Trophoblast cell (in vitro differentiated cells and primary cell): ENCODE results near the gene DDX11.

Source experiments
- DNase-seq, 2 donors: peaks; one replicate each; pipeline ENCODE4 v3.0.0-alpha.2; 2016
- H2AFZ ChIP-seq: 2 replicates; pipeline ENCODE4 v1.6.1; 2013; ENCODE audit warnings: low read length, moderate library complexity, mild to moderate bottlenecking; ENCODE audit not compliant: insufficient read depth, poor library complexity
- H2AK5ac ChIP-seq: 2 replicates; pipeline ENCODE4 v1.6.1; 2013; ENCODE audit warnings: mild to moderate bottlenecking, low read length
- H2BK120ac ChIP-seq: 2 replicates; pipeline ENCODE4 v1.6.1; 2013; ENCODE audit warnings: low read length, mild to moderate bottlenecking, moderate library complexity; ENCODE audit not compliant: insufficient read depth, poor library complexity
- H2BK12ac ChIP-seq: 2 replicates; pipeline ENCODE4 v1.6.1; 2013; ENCODE audit warnings: mild to moderate bottlenecking, low read length, moderate library complexity
- H2BK5ac ChIP-seq: 2 replicates; pipeline ENCODE4 v1.6.1; 2013; ENCODE audit warnings: low read length, low read depth, moderate library complexity, mild to moderate bottlenecking; ENCODE audit not compliant: poor library complexity
- H3K14ac ChIP-seq: 2 replicates; pipeline ENCODE4 v1.6.1; 2013; ENCODE audit warnings: mild to moderate bottlenecking, low read length
- H3K18ac ChIP-seq: 2 replicates; pipeline ENCODE4 v1.6.1; 2013; ENCODE audit warnings: mild to moderate bottlenecking, low read length
- H3K23ac ChIP-seq: 2 replicates; pipeline ENCODE4 v1.6.1; 2013; ENCODE audit warnings: low read length
- H3K27ac ChIP-seq: 2 replicates; pipeline ENCODE4 v1.5.1; 2013; ENCODE audit warnings: low read depth, mild to moderate bottlenecking, inconsistent platforms, low read length, moderate library complexity
- H3K27me3 ChIP-seq: 2 replicates; pipeline ENCODE4 v1.6.1; 2013; ENCODE audit warnings: inconsistent platforms, mild to moderate bottlenecking, low read length, moderate library complexity; ENCODE audit not compliant: insufficient read depth
- H3K36me3 ChIP-seq, 2 experiments: 1 replicate in 1 of 2; 2 replicates in 1 of 2; pipeline ENCODE4 v1.6.1; 2013; ENCODE audit warnings: low read length in 2 of 2, mild to moderate bottlenecking in 2 of 2, moderate library complexity in 1 of 2; ENCODE audit not compliant: insufficient read depth in 2 of 2, control insufficient read depth in 1 of 2
- H3K4ac ChIP-seq: 2 replicates; pipeline ENCODE4 v1.6.1; 2013; ENCODE audit warnings: low read depth, mild to moderate bottlenecking, low read length, moderate library complexity
- H3K4me1 ChIP-seq, 2 experiments: 1 replicate in 1 of 2; 2 replicates in 1 of 2; pipeline ENCODE4 v1.6.1; 2013; ENCODE audit warnings: low read length in 2 of 2, mild to moderate bottlenecking in 2 of 2, moderate library complexity in 1 of 2; ENCODE audit not compliant: insufficient read depth in 2 of 2, control insufficient read depth in 1 of 2
- H3K4me2 ChIP-seq: 2 replicates; pipeline ENCODE4 v1.6.1; 2013; ENCODE audit warnings: inconsistent platforms, mild to moderate bottlenecking, low read length, moderate library complexity
- H3K4me3 ChIP-seq: 2 replicates; pipeline ENCODE4 v1.5.1; 2013; ENCODE audit warnings: mild to moderate bottlenecking, low read depth, low read length, inconsistent platforms
- H3K79me1 ChIP-seq: one replicate; pipeline ENCODE4 v1.6.1; 2013; ENCODE audit warnings: low read length
- H3K79me2 ChIP-seq: 2 replicates; pipeline ENCODE4 v1.6.1; 2013; ENCODE audit warnings: low read length, mild to moderate bottlenecking; ENCODE audit not compliant: control insufficient read depth, insufficient read depth, poor library complexity
- H3K9ac ChIP-seq: 2 replicates; pipeline ENCODE4 v1.6.1; 2013; ENCODE audit warnings: mild to moderate bottlenecking, low read length
- H3K9me3 ChIP-seq: 2 replicates; pipeline ENCODE4 v1.6.1; 2013; ENCODE audit warnings: low read depth, mild to moderate bottlenecking, control low read depth, inconsistent platforms, low read length; ENCODE audit not compliant: insufficient read depth
- H4K12ac ChIP-seq: 2 replicates; pipeline ENCODE4 v1.6.1; 2013; ENCODE audit warnings: low read depth, mild to moderate bottlenecking, low read length, moderate library complexity
- H4K8ac ChIP-seq: 2 replicates; pipeline ENCODE4 v1.6.1; 2013; ENCODE audit warnings: low read depth, mild to moderate bottlenecking, low read length, moderate library complexity
- H4K91ac ChIP-seq: one replicate; pipeline ENCODE4 v1.6.1; 2013; ENCODE audit warnings: low read depth, mild to moderate bottlenecking, low read length, moderate library complexity
- WGBS: extraction: QIAGEN DNeasy Blood & Tissue Kit; methylation state at CpG from one replicate; pipeline ENCODE4 v1.1.7; 2013; ENCODE audit warnings: missing lambda C conversion rate; ENCODE audit not compliant: insufficient read length, insufficient coverage; ENCODE audit errors: extremely low coverage; 5-methylcytosine and 5-hydroxymethylcytosine counted together

DDX11 gene

DNA sequence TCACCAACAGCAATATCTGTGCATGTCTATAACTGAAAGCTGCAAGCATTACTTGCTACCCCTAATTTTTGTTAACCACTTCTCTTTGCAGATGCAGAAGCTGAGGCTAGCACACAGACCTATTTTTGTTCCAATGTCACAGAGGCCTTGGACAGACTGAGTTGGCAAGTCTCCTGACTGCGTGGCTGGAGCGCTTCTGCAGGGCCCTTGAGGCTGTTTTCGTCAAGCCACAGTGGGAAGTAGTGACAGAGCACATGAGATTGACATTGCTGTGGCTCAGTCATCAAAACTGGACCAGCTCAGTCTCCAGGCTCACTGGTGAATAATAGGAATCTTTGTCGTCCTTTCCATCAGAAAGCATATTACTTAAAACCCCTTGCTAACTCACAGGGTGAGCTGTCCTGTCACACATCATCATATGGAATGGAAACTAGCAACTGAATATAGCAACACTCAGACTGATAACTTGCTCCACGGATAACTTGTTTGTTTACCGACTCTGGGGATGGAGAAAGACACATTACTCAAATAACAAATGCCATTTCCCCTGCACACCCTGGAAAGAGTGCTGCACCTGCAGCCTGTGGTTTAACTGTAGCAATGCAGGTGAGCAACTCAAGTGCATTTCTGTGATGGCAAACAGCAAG, 43.6 kb upstream of the DDX11 start:
- Histone ChIP-seq H3K9ac (no peak overlapping the region), H3K27me3 (no peaks in the 10 kb centered on the region), H3K27ac (no peak overlapping the region), H3K9me3 (no peaks in the 10 kb centered on the region), H4K8ac (no peak overlapping the region), H2BK120ac (no peak overlapping the region), H3K79me1 (no peaks in the 10 kb centered on the region), H3K36me3 (no peaks in the 10 kb centered on the region), H4K12ac (no peak overlapping the region), H2BK12ac (no peak overlapping the region), H3K4me3 (no peak overlapping the region), H3K14ac (no peak overlapping the region), H2AFZ (no peak overlapping the region), H3K18ac (no peak overlapping the region), H4K91ac (no peak overlapping the region), H3K23ac (no peak overlapping the region), H2AK5ac (no peak overlapping the region), H2BK5ac (no peak overlapping the region), H3K4me1 (no peaks in the 10 kb centered on the region), H3K4me2 (no peak overlapping the region), H3K79me2 (no peaks in the 10 kb centered on the region), H3K4ac (no peak overlapping the region)
- no CpG with 5 or more reads among the region's 6 CpGs for WGBS
- no peak for DNase-seq

DNA sequence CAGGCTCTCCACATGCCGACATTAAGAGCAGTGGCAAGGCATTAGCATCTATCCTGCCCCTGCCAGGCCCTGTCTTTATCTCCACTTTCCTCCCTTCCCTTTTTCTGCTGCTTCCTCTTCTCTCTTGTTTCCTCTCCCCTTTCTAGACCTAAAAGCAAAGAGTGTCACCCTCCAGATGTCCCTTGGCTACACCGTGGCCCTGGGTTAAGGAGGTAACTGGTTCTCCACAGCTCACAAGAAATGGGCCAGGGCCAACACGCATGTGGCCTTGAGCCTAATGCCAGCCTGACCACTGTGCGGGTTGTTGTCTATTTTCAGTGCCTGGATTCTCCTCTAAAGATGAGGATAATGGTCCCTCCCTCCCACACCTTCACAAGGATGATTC, 41.7 kb upstream of the DDX11 start:
- Histone ChIP-seq H2BK12ac (no peak overlapping the region), H3K27ac (no peak overlapping the region), H2AFZ (no peak overlapping the region), H3K9ac (no peak overlapping the region), H3K4me1 (no peaks in the 10 kb centered on the region), H3K36me3 (no peaks in the 10 kb centered on the region), H2BK5ac (no peak overlapping the region), H4K12ac (no peak overlapping the region), H3K9me3 (no peaks in the 10 kb centered on the region), H2AK5ac (no peak overlapping the region), H4K91ac (no peak overlapping the region), H3K4me2 (no peak overlapping the region), H3K14ac (no peak overlapping the region), H3K18ac (no peak overlapping the region), H2BK120ac (no peak overlapping the region), H3K4me3 (no peak overlapping the region), H3K79me1 (no peaks in the 10 kb centered on the region), H3K27me3 (no peaks in the 10 kb centered on the region), H3K79me2 (no peaks in the 10 kb centered on the region), H4K8ac (no peak overlapping the region), H3K23ac (no peak overlapping the region), H3K4ac (no peak overlapping the region)
- no CpG with 5 or more reads among the region's 4 CpGs for WGBS
- DNase-seq, result no peak

DNA sequence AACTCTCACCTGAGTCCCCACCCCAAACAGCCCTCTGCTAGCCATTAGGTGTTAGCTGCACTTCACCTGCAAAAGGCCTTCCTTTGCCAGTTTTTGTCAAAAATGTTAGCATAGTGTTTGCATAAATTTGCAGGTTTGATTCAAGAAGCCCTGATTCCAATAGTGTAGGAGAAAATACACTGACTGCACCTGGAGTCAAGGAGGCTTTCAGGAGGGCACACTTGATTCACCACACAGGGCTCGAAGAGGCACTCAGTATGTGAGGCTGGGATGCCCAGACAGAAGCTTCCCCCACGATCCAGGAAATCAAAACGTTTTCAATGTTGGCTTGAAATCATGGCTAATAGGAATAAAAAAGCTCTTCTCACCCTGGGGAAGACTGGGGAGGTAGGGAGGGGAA, 40.5 kb upstream of the DDX11 start:
- H3K79me2 ChIP-seq, result no peaks in the 10 kb centered on the region
- H4K8ac ChIP-seq, result no peak overlapping the region
- H3K9ac ChIP-seq, result no peak overlapping the region
- H3K4me2 ChIP-seq, result no peak overlapping the region
- no peak overlapping the region for H3K4ac ChIP-seq
- no peak overlapping the region for H4K91ac ChIP-seq
- no peaks in the 10 kb centered on the region for H3K79me1 ChIP-seq
- no peaks in the 10 kb centered on the region for H3K36me3 ChIP-seq
- H3K9me3 ChIP-seq, result no peaks in the 10 kb centered on the region
- no peak overlapping the region for H3K18ac ChIP-seq
- H2AFZ ChIP-seq, result no peak overlapping the region
- H2BK5ac ChIP-seq, result no peak overlapping the region
- H2BK12ac ChIP-seq, result no peak overlapping the region
- H2BK120ac ChIP-seq, result no peak overlapping the region
- WGBS, result no CpG with 5 or more reads among the region's 3 CpGs
- H3K14ac ChIP-seq, result no peak overlapping the region
- no peak overlapping the region for H3K4me3 ChIP-seq
- H3K23ac ChIP-seq, result no peak overlapping the region
- DNase-seq, result no peak
- no peaks in the 10 kb centered on the region for H3K27me3 ChIP-seq
- H2AK5ac ChIP-seq, result no peak overlapping the region
- H4K12ac ChIP-seq, result no peak overlapping the region
- no peak overlapping the region for H3K27ac ChIP-seq
- H3K4me1 ChIP-seq, result no peaks in the 10 kb centered on the region

- Histone ChIP-seq H3K4me3 (no peak overlapping the region), H3K79me1 (no peaks in the 10 kb centered on the region), H3K23ac (no peak overlapping the region), H2AFZ (no peak overlapping the region), H3K4ac (no peak overlapping the region), H3K9me3 (no peaks in the 10 kb centered on the region), H3K9ac (no peak overlapping the region), H4K91ac (no peak overlapping the region), H2AK5ac (no peak overlapping the region), H4K12ac (no peak overlapping the region), H2BK120ac (no peak overlapping the region), H2BK5ac (no peak overlapping the region), H3K4me1 (no peaks in the 10 kb centered on the region), H3K27me3 (no peaks in the 10 kb centered on the region), H3K36me3 (no peaks in the 10 kb centered on the region), H4K8ac (no peak overlapping the region), H2BK12ac (no peak overlapping the region), H3K14ac (no peak overlapping the region), H3K4me2 (no peak overlapping the region), H3K79me2 (no peaks in the 10 kb centered on the region), H3K27ac (no peak overlapping the region), H3K18ac (no peak overlapping the region)
- no CpG with 5 or more reads among the region's 6 CpGs for WGBS
- DNase-seq, result no peak
Measured at GRCh38 chr12:31033681-31034080, 40.0 kb upstream of the DDX11 start.
